Spleen (tissue), 7 donors: ENCODE measurements around the gene TRIM43B.
"Not testable (repeated sequence)": the region's sequence is repeated elsewhere in the genome, so short reads cannot be mapped to it uniquely, and the experiment has no call there.

Source experiments
- CTCF ChIP-seq, 11 experiments: fragments of 200-600 bp in 7 of 11; fragments of 450-650 bp in 4 of 11; sonication (generic) in 4 of 11; IDR thresholded peaks in 8 of 11; conservative IDR thresholded peaks in 3 of 11; 1 replicate in 7 of 11; 2 replicates in 4 of 11; pipeline versions ENCODE4 v1.4.0 to v1.8.0; 2016 to 2021; ENCODE audit warnings: antibody characterized with exemption in 11 of 11, inconsistent platforms in 4 of 11, mild to moderate bottlenecking in 1 of 11
- POLR2A ChIP-seq, 3 donors: fragments of 450-650 bp; IDR thresholded peaks; one replicate each; pipeline ENCODE4 v1.5.1; 2017; ENCODE audit warnings: antibody characterized with exemption in 3 of 3, mild to moderate bottlenecking in 1 of 3
- POLR2AphosphoS5 ChIP-seq, 3 donors: sonication (generic); formaldehyde crosslinking; IDR thresholded peaks; one replicate each; pipeline ENCODE4 v1.5.1; 2017; ENCODE audit warnings: antibody characterized with exemption in 3 of 3
- donor health status: DM: no; HTN: no; CAD: no; lungs with moderate emphysema.
- donor health status: DM: no; HTN: no; CAD: no.
- donor health status: DM: no; HTN: no; CAD: no.

GRCh38 chr2:95442474-95443099, 42.0 kb downstream of the TRIM43B start:
- TF ChIP-seq CTCF (IDR thresholded peaks at IDR 0.05 in 8 of 11, conservative IDR thresholded peaks at IDR 0.05 in 3 of 11); POLR2A (IDR thresholded peaks at IDR 0.05); POLR2AphosphoS5 (IDR thresholded peaks at IDR 0.05): not testable (repeated sequence)
